ENCODE data around the gene GOLIM4.

DNA sequence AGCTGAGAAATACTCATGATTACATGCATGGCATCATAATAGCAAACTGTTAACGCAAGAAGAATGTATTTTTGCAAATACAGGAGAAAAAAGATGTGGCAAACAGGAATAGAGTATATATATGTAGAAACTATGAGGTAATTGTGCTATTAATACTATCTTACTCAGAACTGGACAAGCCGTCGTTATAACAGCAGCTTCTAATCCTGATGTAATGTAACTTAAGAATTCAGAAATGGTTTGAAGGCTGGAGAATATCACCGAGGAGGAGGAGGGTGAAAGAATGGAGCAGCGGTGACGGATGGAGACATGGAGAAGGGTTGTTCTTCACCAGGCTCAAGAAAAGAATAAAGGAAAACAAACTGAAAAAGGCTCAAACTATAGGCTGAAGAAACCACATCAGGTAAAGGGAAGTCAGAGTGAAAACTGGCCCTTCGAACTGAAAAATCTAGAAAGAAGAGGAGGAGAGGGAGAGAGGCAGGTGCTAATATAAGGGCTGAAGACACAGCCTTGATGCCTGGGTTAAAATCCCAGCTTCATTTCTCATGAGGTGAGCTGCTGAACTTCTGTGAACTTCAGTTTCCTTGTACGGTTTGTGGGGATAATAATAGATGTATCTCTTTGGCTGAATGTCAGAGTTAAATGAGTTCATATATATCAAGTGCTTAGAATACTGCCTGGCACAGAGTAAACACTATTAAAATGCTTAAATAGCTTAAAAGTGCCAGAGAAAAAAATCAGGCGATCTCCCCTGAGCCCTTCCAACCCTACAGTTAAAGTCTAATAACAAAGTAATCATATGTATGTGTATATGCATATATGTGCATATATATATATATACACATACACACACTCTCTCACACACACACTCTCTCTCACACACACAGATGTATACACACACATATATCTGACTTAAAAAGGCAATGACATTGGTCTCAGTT, 43.9 kb downstream of the GOLIM4 start:
- TF ChIP-seq, protein P1, sequence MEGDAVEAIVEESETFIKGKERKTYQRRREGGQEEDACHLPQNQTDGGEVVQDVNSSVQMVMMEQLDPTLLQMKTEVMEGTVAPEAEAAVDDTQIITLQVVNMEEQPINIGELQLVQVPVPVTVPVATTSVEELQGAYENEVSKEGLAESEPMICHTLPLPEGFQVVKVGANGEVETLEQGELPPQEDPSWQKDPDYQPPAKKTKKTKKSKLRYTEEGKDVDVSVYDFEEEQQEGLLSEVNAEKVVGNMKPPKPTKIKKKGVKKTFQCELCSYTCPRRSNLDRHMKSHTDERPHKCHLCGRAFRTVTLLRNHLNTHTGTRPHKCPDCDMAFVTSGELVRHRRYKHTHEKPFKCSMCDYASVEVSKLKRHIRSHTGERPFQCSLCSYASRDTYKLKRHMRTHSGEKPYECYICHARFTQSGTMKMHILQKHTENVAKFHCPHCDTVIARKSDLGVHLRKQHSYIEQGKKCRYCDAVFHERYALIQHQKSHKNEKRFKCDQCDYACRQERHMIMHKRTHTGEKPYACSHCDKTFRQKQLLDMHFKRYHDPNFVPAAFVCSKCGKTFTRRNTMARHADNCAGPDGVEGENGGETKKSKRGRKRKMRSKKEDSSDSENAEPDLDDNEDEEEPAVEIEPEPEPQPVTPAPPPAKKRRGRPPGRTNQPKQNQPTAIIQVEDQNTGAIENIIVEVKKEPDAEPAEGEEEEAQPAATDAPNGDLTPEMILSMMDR (IDR thresholded peaks at IDR 0.05): no peak
- no peak for TF ChIP-seq POLR2A (IDR thresholded peaks at IDR 0.05)
